Measurements from ENCODE around the gene BEST4. TPM values are rescaled to one million over a fixed set of nuclear protein-coding genes. Genes with fewer than 3 reads are reported as not detected.
A peak's percentile ranks its signal among the peaks of the same experiment; 100 is the strongest.

The BEST4 gene
- total and polyA plus RNA-seq, 2 of the 8 experiments (the other 6 are each of a cell fraction or from before 2014, with no cell fraction given): 0.76 to 1.4 TPM

DNA sequence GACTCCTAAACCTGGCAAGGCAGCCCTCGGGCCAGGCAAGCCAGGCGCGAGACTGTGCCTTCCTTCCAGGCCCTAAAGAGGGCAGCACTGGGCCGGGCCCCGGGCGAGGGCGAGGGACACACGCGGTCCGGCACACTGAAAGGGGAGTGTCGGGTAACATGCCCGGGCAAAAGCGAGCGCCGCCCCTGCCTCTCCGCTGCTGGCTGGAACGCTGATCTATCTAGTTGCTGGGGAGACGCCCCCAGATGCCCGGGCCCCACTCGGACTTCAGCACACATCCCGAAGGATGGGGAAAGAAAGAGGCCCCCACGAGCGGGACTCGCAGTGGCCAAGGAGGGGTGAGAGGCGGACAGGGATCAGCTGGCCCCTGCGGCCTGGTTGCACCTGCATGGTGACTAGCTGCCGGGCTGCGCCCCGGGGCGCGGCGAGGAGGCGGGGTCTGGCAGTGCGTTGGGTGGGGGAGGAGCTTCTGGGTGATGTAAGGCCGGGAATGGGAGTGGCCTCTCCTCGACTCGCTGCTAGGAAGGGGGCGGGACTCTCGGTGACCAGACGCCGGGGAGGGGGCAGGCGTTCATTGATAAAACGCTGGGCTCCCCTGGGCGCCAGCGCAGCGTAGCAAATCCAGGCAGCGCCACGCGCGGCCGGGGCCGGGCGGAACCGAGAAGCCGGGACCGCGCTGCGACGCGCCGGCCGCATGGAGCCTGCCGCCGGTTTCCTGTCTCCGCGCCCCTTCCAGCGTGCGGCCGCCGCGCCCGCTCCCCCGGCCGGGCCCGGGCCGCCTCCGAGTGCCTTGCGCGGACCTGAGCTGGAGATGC lies 12.0 kb upstream of the BEST4 start, which contains the start of gene PLK3 (continued):
- TF ChIP-seq, protein P1, sequence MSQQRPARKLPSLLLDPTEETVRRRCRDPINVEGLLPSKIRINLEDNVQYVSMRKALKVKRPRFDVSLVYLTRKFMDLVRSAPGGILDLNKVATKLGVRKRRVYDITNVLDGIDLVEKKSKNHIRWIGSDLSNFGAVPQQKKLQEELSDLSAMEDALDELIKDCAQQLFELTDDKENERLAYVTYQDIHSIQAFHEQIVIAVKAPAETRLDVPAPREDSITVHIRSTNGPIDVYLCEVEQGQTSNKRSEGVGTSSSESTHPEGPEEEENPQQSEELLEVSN (IDR thresholded peaks at IDR 0.05): peak; percentile 88
- TF ChIP-seq YY1 (IDR thresholded peaks at IDR 0.05; ENCODE audit: low read depth, low read length) (peak; percentile 65; the same call in 1 of the 2 replicates), TCF12 (IDR thresholded peaks at IDR 0.05; ENCODE audit: low read depth, low read length) (peak; percentile 30; the same call in 1 of the 2 replicates), TEAD4 (IDR thresholded peaks at IDR 0.05; ENCODE audit: low read depth, low read length) (peak; percentile 83; the same call in 1 of the 2 replicates), POLR2AphosphoS5 (IDR thresholded peaks at IDR 0.05; ENCODE audit: low read depth, low read length) (peak; percentile 95), GABPA (IDR thresholded peaks at IDR 0.05; ENCODE audit: borderline replicate concordance, insufficient read depth, low read length) (0 out of 2 replicates have a peak, but pooled peaks have one; percentile 40), SIN3A (conservative IDR thresholded peaks at IDR 0.05 in 1 of 2, IDR thresholded peaks at IDR 0.05 in 1 of 2; ENCODE audit: low read depth in 1 of 2, low read length in 2 of 2) (peak; percentile 38 to 89; a peak in 1 of 4 replicates), RFX5 (IDR thresholded peaks at IDR 0.05; ENCODE audit: borderline replicate concordance, low read depth, low read length) (peak; percentile 34; the same call in 1 of the 2 replicates), TAF7 (optimal IDR thresholded peaks at IDR 0.05; ENCODE audit: borderline replicate concordance, low read depth, low read length) (peak; percentile 84), RAD21 (IDR thresholded peaks at IDR 0.05 in 1 of 2, conservative IDR thresholded peaks at IDR 0.05 in 1 of 2; ENCODE audit: low read depth in 2 of 2, low read length in 2 of 2) (peak; percentile 71 to 79), FOSL1 (IDR thresholded peaks at IDR 0.05; ENCODE audit: insufficient read depth, low read depth, low read length) (no peak), CEBPB (IDR thresholded peaks at IDR 0.05; ENCODE audit: low read depth, low read length) (peak; percentile 59; the same call in 1 of the 2 replicates), KDM4A (IDR thresholded peaks at IDR 0.05; ENCODE audit: low read depth, low read length, severe bottlenecking) (peak; percentile 85), KDM5A (IDR thresholded peaks at IDR 0.05; ENCODE audit: low read length) (no peak), BCL11A (IDR thresholded peaks at IDR 0.05; ENCODE audit: low read depth in 2 of 2, low read length in 2 of 2) (no peak)
- TF ChIP-seq, protein P2, sequence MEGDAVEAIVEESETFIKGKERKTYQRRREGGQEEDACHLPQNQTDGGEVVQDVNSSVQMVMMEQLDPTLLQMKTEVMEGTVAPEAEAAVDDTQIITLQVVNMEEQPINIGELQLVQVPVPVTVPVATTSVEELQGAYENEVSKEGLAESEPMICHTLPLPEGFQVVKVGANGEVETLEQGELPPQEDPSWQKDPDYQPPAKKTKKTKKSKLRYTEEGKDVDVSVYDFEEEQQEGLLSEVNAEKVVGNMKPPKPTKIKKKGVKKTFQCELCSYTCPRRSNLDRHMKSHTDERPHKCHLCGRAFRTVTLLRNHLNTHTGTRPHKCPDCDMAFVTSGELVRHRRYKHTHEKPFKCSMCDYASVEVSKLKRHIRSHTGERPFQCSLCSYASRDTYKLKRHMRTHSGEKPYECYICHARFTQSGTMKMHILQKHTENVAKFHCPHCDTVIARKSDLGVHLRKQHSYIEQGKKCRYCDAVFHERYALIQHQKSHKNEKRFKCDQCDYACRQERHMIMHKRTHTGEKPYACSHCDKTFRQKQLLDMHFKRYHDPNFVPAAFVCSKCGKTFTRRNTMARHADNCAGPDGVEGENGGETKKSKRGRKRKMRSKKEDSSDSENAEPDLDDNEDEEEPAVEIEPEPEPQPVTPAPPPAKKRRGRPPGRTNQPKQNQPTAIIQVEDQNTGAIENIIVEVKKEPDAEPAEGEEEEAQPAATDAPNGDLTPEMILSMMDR (IDR thresholded peaks at IDR 0.05; ENCODE audit: control extremely low read depth in 1 of 3, insufficient read depth in 1 of 3, low read depth in 1 of 3, low read length in 3 of 3): peak in 2 of 3 experiments; percentile 89 to 97; a peak in 3 of 4 replicates
- TF ChIP-seq, protein P3, sequence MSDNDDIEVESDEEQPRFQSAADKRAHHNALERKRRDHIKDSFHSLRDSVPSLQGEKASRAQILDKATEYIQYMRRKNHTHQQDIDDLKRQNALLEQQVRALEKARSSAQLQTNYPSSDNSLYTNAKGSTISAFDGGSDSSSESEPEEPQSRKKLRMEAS (IDR thresholded peaks at IDR 0.05): peak; percentile 98
- TF ChIP-seq, protein P4, sequence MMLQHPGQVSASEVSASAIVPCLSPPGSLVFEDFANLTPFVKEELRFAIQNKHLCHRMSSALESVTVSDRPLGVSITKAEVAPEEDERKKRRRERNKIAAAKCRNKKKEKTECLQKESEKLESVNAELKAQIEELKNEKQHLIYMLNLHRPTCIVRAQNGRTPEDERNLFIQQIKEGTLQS (IDR thresholded peaks at IDR 0.05; ENCODE audit: insufficient read depth, low read depth, low read length): no peak
